GM20000 (cell line): ENCODE data around the gene PDLIM7.
A peak's percentile ranks its signal among the peaks of the same experiment; 100 is the strongest.

Experiments
- DNase-seq: peaks from one replicate; pipeline ENCODE4 v3.0.0; 2012; ENCODE audit warnings: low spot score
- TF ChIP-seq, protein P1 (sequence below): IDR thresholded peaks from 2 replicates; pipeline ENCODE4 v1.5.1; 2012; ENCODE audit warnings: mild to moderate bottlenecking, control low read depth; ENCODE audit errors: extremely low read depth, missing control alignments

The PDLIM7 gene

DNA sequence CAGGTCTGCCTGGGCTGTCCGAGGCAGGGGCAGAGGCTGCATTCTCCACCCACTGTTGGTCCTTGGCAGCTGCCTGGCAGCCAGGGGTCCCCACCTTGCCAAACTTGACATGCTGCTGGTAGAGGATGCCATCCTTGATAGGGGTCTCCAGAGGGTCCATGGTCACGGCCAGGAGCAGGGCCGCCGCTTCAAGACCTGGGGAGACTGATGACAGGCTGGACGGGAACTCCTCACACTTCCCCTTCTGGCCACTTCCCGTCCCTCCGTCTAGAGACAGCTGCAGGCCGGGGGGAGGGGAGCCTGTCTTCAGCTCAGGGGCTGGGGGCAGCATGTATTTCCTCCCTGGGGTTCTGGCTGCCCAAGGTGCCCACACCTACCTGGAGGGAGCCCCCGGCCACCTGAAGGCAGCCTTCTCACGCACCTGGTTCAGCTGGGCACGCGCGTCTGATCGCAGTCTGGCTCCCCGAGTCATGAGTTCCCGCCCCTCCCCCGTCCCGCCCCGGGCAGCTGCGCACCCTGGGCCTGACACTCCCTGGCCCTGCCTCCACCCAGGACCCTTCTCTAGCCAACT lies 12.1 kb upstream of the PDLIM7 start, which contains the start of gene DOK3:
DOK3 (minus strand) TSS at position 446 of the 571 bp plus-strand sequence; CDS start at position 160, 286 bp downstream.
- DNase-seq = peak; percentile 65
- TF ChIP-seq, protein P1, sequence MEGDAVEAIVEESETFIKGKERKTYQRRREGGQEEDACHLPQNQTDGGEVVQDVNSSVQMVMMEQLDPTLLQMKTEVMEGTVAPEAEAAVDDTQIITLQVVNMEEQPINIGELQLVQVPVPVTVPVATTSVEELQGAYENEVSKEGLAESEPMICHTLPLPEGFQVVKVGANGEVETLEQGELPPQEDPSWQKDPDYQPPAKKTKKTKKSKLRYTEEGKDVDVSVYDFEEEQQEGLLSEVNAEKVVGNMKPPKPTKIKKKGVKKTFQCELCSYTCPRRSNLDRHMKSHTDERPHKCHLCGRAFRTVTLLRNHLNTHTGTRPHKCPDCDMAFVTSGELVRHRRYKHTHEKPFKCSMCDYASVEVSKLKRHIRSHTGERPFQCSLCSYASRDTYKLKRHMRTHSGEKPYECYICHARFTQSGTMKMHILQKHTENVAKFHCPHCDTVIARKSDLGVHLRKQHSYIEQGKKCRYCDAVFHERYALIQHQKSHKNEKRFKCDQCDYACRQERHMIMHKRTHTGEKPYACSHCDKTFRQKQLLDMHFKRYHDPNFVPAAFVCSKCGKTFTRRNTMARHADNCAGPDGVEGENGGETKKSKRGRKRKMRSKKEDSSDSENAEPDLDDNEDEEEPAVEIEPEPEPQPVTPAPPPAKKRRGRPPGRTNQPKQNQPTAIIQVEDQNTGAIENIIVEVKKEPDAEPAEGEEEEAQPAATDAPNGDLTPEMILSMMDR = no peak

DNA sequence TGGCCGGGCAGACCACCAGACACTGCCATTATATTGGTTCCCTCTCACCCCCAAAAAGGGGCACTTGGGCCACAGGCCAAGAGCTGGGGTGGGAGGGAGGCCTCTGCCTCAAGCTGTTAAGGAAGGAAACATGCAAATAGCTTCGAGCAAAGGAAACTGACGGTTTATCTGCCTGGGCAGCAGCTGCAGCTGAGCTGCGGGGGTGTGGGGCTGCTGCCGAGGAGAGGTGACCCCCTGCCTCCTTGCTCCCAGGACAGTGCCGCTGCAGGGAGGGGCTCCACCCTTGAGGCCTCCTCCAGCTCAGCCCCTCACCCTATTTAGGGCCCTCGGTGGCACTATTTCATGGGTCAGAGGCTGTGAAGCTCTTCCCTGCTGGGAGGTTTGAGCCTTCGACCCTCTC lies 11.4 kb upstream of the PDLIM7 start:
- TF ChIP-seq, protein P1 = no peak
- peak; percentile 67 for DNase-seq

DNA sequence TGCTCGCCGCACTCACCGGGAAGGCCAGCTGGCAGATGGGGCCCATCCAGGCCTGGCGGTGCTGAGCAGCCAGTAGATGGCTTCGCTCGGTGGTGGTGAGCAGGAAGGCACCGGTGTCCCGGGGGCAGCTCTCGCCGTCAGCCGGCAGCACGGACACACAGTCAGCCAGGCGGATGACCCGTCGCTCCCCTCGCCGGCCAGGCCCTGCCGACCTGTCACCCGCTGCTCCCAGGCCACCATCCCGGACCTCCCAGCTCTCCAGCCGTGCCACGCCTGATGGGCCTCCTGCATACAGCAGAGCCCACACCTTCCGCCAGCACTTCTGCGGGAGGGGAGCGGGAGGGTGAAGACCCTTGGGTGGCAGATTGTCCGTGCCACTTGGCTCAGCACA lies 10.8 kb upstream of the PDLIM7 start:
- TF ChIP-seq, protein P1 = no peak

DNA sequence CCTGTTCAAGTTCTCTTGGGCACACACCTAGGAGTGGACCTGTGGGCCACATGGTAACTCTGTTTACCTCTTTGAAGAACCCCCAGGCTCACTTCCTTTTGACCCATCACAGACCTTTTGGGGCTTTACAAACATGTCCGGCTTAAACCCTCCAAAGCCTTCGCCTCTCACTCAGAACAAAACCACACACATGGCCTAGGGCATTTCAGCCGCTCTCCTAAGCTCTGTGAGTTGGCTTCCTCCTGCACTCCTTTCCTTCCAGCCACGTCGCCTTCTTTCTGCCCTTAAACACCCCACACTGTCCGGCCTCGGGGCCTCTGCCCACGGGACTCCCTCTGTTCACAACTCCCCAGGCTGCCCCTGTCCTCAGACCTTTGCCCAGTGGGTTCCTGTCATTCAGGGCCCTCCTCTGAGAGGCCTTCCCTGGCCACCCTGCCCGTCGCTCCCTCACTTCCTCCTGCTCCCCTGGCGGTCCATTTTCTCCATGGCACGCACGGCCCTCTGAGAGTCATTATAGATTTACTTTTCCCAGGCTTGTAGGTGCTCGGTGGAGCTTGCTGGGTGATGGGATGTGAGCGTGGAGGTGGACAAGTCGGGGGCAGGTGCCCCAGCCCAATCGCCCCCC lies 10.3 kb upstream of the PDLIM7 start:
- TF ChIP-seq, protein P1 = peak; percentile 0
- no peak for DNase-seq

More for the DNA sequence above, 10.8 kb upstream of the PDLIM7 start:
- no peak for DNase-seq

DNA sequence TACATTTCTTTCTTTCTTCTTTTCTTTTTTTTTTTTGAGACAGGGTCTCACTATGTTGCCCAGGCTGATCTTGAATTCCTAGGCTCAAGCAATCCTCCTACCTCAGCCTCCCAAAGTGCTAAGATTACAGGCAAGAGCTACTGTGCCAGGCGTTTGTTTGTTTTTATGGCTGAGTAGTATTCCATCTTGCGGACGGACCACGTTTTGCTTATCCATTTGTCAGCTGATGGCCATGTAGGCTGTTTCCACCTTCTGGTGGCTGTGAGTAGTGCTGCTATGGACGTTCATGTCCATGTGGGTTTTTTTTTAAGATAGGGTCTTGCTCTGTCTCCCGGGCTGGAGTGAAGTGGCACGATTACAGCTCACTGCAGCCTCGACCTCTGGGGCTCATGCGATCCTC lies 9.8 kb upstream of the PDLIM7 start:
- TF ChIP-seq, protein P1 = no peak
- no peak for DNase-seq

DNA sequence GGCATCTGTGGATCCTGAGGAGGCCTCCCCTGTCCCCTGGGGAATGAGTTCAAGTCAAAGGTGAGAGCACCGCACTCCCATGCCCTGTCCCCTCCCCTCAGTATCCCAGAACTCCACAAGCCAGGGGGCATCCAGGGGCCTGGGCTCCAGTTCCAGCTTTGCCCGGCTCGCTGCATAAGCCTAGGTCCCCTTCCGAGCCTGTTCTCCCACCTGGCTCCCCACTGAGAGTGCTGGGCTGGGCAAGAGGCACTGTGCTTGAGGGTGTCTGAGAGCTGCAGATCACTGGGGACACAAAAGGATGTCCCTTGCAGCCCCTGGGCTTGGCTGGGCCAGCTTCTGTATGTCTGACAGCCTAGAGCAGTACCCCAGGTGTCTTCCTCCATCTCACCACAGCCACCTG lies 7.7 kb upstream of the PDLIM7 start:
- no peak for DNase-seq
- TF ChIP-seq, protein P1 = no peak
